Measurements from ENCODE around the gene USP44.
"Not testable (repeated sequence)": the region's sequence is repeated elsewhere in the genome, so short reads cannot be mapped to it uniquely, and the experiment has no call there.

The USP44 gene

DNA sequence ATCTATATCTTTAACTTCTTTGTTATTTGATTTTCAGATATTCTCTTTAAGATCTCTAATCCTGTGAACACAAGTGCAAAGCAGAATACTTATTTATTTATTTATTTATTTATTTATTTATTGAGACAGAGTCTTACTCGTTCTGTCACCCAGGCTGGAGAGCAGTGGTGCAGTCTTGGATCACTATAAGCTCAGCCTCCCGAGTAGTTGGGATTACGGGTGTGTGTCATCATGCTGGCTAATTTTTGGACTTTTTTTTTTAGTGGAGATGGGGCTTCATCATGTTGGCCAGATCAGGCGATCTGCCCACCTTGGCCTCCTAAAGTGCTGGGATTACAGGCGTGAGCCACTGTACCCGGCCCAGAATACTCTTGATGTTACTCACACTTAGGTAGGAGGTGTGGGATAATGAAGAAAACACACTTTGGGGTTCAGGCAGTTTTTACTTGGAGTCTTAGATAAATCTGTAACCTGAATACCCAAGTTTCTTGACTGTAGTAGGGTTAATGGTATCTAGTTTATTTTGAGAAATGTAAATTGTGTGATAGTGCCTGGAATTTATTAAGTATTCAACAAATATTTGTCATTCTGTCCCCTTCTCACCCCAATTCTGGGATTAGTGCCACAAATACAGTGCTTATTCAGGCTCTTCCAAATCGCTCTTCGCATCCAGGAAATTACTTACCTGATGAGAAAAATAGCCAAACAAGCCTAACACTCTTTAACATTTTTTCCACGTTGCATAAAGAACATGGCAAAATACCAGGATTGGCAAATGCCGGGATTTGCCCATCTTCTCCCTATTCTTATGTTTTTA is 44.4 kb downstream of the USP44 start:
- no peak for DNase-seq (ENCODE audit: low spot score)

DNA sequence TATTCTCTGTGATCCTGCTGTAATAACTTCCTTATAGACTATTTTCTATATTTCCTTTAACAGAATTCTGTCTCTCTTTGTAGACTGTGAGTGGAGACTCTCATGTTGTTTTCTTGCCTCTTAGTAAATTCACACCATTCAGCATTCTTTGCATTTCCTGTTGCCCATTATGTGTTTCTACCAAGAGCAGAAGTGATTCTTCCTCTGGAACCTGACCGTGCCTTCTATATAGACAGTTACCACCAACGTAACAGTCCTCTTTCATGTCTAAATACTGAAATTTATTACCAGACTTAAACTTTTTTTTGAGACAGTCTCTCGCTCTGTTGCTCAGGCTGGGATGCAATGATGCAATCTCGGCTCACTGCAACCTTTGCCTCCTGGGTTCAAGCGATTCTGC is 46.2 kb downstream of the USP44 start:
- no peak for DNase-seq (ENCODE audit: low spot score)

DNA sequence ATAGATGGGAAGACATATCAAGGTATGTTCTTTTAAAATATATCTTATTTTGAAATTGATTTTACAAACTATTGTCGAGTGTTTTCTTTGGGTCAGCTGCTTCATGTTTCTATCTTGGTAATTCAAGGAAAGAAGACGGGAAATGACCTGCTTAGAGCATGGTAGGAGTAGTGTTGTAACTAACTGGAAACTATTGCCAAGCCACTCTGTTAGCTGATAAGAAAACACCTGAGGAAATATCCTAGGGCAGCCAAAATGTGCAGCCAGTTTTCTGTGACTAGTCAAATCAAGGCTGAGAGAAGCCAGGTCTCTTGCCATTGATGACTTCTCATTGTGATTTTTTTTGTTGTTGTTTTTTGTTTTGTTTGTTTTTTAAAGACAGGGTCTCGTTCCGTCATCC is 47.1 kb downstream of the USP44 start:
- no peak for DNase-seq (ENCODE audit: low spot score)

DNA sequence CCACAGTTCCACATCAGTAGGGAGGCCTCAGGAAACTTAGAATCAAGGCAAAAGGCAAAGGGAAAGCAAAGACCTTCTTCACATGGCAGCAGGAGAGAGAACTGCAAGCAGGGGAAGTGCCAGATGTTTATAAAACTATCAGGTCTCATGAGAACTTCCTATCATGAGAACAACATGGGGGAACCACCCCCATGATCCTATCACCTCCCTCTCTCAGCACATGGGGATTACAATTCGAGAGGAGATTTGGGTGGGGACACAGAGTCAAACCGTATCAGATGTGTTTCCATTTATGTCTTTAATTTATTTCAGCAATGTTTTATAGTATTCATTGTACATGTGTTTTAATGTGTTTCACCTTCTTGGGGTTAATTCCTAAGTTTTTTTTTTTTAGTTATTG is 51.5 kb downstream of the USP44 start:
- no peak for DNase-seq (ENCODE audit: low spot score)

DNA sequence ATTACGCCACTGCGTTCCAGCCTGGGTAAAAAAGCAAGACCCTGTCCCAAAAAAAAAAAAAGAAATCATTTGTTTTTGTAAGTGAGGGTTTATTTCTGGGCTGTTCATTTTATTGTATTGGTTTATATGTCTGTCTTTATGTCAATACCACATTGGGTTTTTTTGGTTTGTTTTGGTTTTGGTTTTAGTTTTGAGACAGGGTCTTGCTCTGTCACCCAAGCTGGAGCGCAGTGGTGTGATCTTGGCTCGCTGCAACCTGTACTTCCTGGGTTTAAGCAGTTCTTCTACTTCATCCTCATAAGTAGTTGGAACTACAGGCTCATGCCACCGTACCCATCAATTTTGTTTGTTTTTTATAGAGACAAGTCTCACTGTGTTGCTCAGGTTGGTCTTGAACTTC is 52.3 kb downstream of the USP44 start:
- no peak for DNase-seq (ENCODE audit: low spot score)

DNA sequence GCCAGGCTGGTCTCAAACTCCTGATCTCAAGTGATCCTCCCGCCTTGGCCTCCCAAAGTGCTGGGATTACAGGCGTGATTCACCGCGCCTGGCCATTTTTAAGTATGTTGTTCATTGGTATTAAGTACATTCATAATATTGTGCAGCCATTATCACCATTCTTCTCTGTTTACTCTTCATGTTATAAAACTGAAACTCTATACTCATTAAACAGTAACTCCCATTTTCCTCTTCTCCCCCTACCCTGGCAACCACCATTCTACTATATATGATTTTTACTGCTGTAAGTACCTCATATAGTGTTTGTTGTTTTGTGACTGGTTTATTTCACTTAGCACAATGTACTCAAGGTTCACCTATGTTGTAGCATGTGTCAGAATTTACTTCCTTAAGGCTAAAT is 54.2 kb downstream of the USP44 start:
- no peak for DNase-seq (ENCODE audit: low spot score)

DNA sequence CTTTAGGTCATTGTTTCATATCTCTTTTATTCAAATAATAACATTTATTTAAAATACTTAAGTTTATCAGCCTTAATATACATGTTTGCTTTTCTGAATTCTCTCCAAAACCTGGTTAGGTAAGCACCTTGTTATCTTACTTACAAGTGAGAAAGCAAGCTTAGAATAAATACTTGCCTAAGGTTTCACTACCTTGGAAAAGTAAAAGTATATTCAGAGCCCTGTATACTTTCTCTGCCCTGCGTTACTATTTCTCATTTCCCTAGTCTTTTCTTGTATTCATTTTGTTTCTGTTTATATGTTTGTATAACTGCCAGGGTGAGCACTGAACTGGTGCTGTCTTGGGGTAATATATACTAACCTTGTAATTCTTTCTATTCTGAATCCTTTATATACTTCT is 55.8 kb downstream of the USP44 start:
- DNase-seq (ENCODE audit: low spot score), result no peak

DNA sequence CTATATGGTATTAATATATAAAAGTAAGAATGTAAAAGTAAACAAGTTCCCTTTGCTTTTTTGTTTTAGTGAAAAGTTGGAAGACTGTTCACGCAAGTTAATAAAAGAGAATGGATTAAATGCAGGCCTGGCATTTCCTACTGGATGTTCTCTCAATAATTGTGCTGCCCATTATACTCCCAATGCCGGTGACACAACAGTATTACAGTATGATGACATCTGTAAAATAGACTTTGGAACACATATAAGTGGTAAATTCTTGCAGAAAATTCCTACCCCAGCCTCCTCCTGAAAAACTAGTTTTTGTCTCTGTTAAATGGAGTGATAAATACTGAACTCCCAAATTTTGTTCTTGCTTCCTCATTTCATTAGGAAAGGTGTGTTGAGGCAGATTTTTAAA is 56.4 kb downstream of the USP44 start:
- no peak for DNase-seq (ENCODE audit: low spot score)

DNA sequence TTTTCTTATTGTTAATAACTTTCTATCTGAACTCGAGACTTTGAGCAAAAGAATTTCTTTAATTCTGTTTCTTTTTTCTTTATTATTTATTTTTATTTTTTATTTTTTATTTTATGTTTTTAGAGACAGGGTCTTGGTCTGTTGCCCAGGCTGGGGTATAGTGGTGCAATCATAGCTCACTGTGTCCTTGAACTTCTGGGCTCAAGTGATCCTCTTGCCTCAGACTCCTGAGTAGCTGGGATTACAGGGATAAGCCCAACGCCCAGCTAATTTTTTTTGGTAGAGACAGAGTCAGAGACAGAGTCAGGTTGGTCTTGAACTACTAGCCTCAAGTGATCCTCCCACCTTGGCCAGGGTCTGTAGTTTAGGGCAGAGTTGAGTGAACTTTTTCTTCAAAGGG is 58.8 kb downstream of the USP44 start:
- no peak for DNase-seq (ENCODE audit: low spot score)

DNA sequence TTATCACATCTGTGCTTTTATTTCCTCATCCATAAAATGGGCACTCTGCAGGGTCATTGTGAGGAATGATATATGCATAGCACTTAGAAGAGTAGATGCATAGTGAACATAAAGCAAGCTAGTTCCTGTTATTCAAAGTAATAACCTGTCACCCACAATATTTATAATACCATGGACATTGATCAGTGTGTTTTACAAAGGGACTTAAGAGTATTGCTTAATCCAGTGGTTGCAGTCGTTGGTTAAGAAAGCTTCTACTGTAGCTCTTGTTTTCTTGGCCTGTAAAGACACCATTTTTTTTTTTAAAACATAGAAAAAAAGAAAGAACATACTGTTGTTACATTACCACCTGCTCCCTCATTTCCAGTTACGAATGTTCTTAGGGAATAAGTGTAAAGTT is 64.3 kb downstream of the USP44 start:
- DNase-seq (ENCODE audit: low spot score), result no peak

DNA sequence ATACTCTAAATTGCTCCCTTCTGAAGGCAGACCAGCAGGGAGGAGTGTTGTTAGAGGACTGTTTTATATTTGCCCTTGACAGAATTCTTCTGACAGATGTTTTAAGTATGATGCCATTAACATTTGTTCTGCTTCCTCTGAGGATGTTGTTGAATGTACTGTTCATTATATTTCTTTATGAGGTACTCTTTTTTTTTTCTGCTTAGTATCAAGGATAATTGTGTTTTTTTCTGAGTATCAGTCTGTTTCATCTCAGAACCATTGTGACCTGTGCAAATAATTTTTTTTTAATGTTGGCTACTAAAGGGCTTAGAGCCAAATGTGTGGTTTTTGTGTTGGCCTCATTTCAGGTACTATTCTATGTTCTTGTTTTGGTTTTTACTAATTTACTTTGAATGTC is 66.8 kb downstream of the USP44 start:
- no peak for DNase-seq (ENCODE audit: low spot score)

DNA sequence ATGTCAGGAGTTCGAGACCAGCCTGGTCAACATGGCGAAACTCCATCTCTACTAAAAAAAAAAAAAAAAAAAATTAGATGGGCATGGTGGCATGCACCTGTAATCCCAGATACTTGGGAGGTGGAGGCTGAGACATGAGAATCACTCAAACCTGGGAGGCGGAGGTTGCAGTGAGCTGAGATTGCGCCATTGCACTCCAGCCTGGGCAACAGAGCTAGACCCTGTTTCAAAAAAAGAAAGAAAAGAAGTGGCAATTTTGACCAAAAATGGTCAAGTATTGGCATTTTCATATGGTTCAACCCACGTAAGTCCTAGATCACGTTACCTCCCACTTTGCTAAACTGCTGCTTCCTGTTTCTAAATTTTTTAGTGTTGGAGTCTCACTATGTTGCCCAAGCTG is 68.7 kb downstream of the USP44 start:
- DNase-seq (ENCODE audit: low spot score), result not testable (repeated sequence)

DNA sequence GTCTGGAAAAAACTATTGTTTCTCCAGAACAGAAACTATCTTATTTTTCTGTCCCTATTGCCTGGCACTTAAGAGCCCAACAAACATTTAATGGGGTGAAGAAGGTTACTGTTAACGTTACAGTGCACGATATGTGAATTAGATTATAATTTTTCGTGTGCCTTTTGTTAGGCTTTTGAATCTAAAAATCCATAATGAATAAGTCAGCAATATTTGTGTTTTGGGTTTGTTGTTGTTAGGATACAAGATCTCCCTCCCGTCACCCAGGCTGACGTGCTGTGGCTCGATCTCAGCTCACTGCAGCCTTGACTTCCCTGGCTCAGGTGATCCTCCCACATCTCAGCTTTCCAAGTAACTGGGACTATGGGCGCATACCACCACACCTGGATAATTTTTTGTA is 69.4 kb downstream of the USP44 start:
- no peak for DNase-seq (ENCODE audit: low spot score)

DNA sequence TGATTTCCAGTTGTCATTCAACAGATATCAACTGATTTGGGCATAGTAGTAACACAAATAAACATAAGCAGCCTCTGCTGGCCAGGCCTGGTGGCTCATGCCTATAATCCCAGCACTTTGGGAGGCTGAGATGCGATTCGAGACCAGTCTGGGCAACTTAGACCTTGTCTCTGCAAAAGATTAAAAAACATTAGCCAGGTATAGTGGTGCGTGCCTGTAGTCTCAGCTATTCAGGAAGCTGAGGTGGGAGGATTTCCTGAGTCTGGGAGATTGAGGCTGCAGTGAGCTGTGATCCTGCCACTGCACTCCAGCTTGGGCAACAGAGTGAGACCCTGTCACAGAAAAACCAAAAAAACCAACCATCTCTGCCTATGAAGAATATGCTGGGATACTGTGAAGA is 70.2 kb downstream of the USP44 start:
- no peak for DNase-seq (ENCODE audit: low spot score)

DNA sequence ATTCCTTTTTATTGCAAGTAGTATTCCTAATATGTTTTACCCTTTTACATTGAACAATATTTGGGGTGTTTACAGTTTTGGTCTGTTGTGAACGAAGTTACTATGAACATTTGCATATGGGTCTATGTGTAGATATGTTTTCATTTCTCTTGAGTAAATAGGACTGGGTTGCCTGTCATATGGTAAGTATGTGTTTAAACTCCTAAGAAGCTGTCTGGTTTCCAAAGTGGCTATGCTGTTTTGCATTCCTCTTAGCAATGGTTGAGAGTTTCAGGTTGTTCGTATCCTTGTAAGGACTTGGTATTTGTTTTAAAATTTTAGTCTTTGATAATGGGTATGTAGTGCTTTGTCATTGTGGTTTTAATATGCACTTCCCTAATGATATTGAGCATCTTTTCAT is 71.0 kb downstream of the USP44 start:
- DNase-seq (ENCODE audit: low spot score), result no peak

DNA sequence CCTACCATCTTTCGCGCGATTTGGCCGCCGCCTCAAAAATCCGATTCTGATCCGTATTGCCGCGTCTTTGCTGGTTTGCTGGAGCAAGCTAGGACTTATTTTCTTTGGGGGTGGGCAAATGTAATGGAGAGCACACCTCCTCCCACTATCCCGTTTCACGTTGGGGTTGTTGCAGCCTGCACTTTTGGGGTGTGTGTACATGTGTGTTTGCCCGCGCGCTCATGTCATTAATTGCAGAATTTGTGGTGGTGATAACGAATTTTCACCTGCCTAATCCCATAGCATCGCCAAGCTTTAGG is 76.7 kb downstream of the USP44 start:
- no peak for DNase-seq (ENCODE audit: low spot score)

DNA sequence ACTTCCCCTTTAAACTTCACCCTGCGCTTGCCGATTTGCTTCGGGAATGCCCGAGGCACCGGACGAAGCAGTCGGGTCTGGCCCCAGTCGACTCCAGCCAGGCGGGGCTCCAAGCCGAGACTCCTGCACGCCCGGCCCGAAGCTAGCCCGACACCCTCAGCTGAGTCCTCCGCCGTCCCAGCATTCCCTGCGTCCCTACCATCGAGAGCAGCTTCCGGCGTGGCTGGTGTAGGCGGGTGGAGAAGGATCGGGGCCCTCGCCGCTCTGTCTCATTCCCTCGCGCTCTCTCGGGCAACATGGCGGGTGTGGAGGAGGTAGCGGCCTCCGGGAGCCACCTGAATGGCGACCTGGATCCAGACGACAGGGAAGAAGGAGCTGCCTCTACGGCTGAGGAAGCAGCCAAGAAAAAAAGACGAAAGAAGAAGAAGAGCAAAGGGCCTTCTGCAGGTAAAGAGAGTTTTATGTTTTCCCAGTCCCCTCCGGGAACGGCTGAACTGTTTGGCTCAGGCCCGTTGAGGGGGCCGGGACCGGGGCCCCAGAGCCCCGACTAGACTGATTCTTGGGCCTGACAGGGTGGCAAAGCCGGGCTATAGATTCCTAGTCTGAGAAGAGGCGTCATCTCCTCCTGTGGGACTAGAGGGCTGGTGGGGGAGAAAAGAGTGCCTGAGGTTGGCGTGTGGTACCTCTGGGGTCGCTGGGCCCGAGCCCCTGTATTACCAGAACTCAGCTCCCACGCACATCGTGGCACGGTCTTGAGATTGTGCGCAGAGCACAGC is 77.2 kb downstream of the USP44 start, which contains the start of gene METAP2:
METAP2 (plus strand) TSS at position 269 of the 776 bp plus-strand sequence; CDS start at position 297, 28 bp downstream.
- DNase-seq (ENCODE audit: low spot score), result peak; percentile 86

DNA sequence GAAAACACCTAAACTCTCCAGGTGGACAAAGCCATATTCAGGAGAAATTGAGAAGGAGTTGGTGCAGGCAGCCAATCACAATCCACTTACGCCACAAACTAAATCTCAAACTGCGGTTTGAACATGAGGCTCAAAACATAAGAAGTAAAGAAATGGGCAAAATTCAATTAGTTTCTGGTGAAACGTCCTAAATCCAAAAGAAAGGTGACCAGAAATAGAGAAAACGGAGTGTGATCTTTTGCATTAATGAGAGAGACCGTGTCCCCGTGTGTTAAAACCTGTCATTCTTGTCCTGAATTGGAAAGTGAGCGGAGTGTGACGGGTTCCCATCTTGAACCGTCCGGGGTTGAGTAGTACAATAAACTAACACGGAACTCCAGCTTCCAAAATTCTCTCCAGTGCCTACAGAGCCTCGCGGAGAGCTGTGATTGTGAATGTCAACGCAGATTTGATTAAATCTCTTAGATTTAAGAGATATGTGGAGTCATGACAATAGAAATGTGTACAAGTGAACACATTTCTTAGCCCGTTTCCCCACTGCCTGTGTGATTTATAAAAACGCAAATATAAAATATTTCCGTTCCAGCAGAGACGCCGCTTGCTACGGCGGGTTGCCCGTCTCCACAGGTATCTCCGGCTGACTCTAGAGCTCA is 77.9 kb downstream of the USP44 start:
- DNase-seq (ENCODE audit: low spot score), result peak; percentile 23

DNA sequence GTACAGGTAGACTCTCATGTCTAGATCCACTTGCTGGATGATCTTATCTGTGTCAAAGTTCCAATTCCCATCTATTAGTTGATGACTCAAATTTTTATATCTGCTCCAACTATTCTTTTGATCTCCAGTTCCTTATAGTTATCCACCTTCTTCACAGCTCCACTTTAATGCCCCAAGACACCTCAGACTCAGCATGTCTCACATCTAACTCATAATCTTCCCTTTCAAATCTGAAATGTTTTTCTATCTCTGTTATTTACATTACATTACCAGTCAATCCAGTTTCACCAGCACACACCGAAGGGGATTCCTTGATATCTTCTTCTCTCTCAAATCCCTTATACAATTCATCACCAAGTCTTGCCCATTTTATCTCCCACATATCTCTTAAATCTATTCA is 81.0 kb downstream of the USP44 start:
- DNase-seq (ENCODE audit: low spot score), result no peak

All from HuH-7.5 (cell line).